ENCODE results near the gene ITPR1.

Gene ITPR1

GRCh38 chr3:4466741-4467521, 26.2 kb upstream of the ITPR1 start, which contains the start of gene SUMF1:
SUMF1 (minus strand) TSS chr3:4467269; CDS start chr3:4467245, 24 bp downstream.
- H3K79me2 ChIP-seq (ENCODE audit: control insufficient read depth, insufficient read depth, low read length) = no peaks in the 10 kb centered on the region
- no peaks in the 10 kb centered on the region for H3K36me3 ChIP-seq (ENCODE audit: control insufficient read depth, insufficient read depth, low read length)
- no peak within 1 kb of the TSS for H2BK5ac ChIP-seq (ENCODE audit: low read length)
- H3K23ac ChIP-seq (ENCODE audit: low read length) = no peak within 1 kb of the TSS
- H3K79me1 ChIP-seq (ENCODE audit: low read length) = no peaks in the 10 kb centered on the region
- no CpG with 5 or more reads among the region's 47 CpGs for WGBS (ENCODE audit: extremely low coverage, insufficient coverage, low lambda C conversion rate)
- peak within 1 kb of the TSS; percentile 92 for H3K56ac ChIP-seq (ENCODE audit: low read length)
- no peak within 1 kb of the TSS for H3K27ac ChIP-seq (ENCODE audit: low read depth, low read length)
- H4K5ac ChIP-seq (ENCODE audit: low read length) = peak within 1 kb of the TSS; percentile 96
- peak within 1 kb of the TSS; percentile 91 for H4K8ac ChIP-seq (ENCODE audit: low read depth, low read length)
- no peak within 1 kb of the TSS for H2BK15ac ChIP-seq (replicated peaks; ENCODE audit: low read depth)
- H2BK120ac ChIP-seq (ENCODE audit: low read depth, low read length) = no peak within 1 kb of the TSS
- H3K9ac ChIP-seq (ENCODE audit: low read length) = peak within 1 kb of the TSS; percentile 59
- no peak within 1 kb of the TSS for H3K4ac ChIP-seq (ENCODE audit: low read depth, low read length)
- no peaks in the 10 kb centered on the region for H3K27me3 ChIP-seq (ENCODE audit: insufficient read depth, low read length, poor library complexity)
- DNase-seq = peak; percentile 89
- H3K4me3 ChIP-seq (ENCODE audit: low read length) = peak within 1 kb of the TSS; percentile 24
- no peak within 1 kb of the TSS for H2AK5ac ChIP-seq (ENCODE audit: low read length)
- H3K18ac ChIP-seq (ENCODE audit: low read length) = no peak within 1 kb of the TSS
- H3K4me2 ChIP-seq (ENCODE audit: low read length) = peak within 1 kb of the TSS; percentile 32
- H3K4me1 ChIP-seq (ENCODE audit: control insufficient read depth, low read depth, low read length) = no peaks in the 10 kb centered on the region

- no CpG with 5 or more reads among the region's 13 CpGs for WGBS (ENCODE audit: extremely low coverage, insufficient coverage, low lambda C conversion rate)
Observed at GRCh38 chr3:4467522-4467867, 25.7 kb upstream of the ITPR1 start.

DNA sequence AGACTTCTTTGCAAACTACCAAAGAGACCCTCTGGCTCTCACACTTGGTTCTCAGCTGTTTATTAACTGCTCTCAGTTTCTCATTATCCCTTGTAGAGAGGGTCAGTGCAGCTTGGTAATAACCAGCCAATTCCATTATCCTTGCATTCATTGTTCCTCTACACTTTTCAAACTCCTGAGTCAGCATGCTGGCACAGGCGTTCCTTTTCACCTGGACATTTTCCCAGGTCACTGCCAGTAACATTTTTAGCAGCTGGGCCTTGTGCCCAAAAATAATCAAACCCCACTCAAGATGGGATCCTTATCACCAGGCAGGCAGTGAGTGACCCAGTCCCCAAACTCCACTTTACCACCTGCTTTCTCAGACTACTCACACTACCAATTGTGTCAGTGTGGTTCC, 21.2 kb upstream of the ITPR1 start:
- Histone ChIP-seq H3K36me3 (ENCODE audit: control insufficient read depth, insufficient read depth, low read length) (no peaks in the 10 kb centered on the region), H3K4ac (ENCODE audit: low read depth, low read length) (no peak overlapping the region), H3K79me2 (ENCODE audit: control insufficient read depth, insufficient read depth, low read length) (no peaks in the 10 kb centered on the region), H3K9ac (ENCODE audit: low read length) (no peak overlapping the region), H3K4me2 (ENCODE audit: low read length) (no peak overlapping the region), H2AK5ac (ENCODE audit: low read length) (no peak overlapping the region), H3K27ac (ENCODE audit: low read depth, low read length) (no peak overlapping the region), H3K4me1 (ENCODE audit: control insufficient read depth, low read depth, low read length) (no peaks in the 10 kb centered on the region), H3K27me3 (ENCODE audit: insufficient read depth, low read length, poor library complexity) (no peaks in the 10 kb centered on the region), H4K5ac (ENCODE audit: low read length) (no peak overlapping the region), H2BK15ac (replicated peaks; ENCODE audit: low read depth) (no peak overlapping the region), H2BK120ac (ENCODE audit: low read depth, low read length) (no peak overlapping the region), H2BK5ac (ENCODE audit: low read length) (no peak overlapping the region), H3K56ac (ENCODE audit: low read length) (no peak overlapping the region), H3K18ac (ENCODE audit: low read length) (no peak overlapping the region), H3K4me3 (ENCODE audit: low read length) (no peak overlapping the region), H3K23ac (ENCODE audit: low read length) (no peak overlapping the region), H4K8ac (ENCODE audit: low read depth, low read length) (no peak overlapping the region), H3K79me1 (ENCODE audit: low read length) (no peaks in the 10 kb centered on the region)
- DNase-seq = no peak
- WGBS (ENCODE audit: extremely low coverage, insufficient coverage, low lambda C conversion rate) = no CpG with 5 or more reads among the region's 1 CpG

More at GRCh38 chr3:4467522-4467867, 25.7 kb upstream of the ITPR1 start:
- H4K8ac ChIP-seq (ENCODE audit: low read depth, low read length) = peak overlapping the region; percentile 60
- no peak overlapping the region for H3K56ac ChIP-seq (ENCODE audit: low read length)
- no peak overlapping the region for H2AK5ac ChIP-seq (ENCODE audit: low read length)
- peak overlapping the region; percentile 96 for H4K5ac ChIP-seq (ENCODE audit: low read length)
- no peak overlapping the region for H3K4ac ChIP-seq (ENCODE audit: low read depth, low read length)
- DNase-seq = no peak
- H2BK15ac ChIP-seq (replicated peaks; ENCODE audit: low read depth) = no peak overlapping the region
- no peak overlapping the region for H2BK120ac ChIP-seq (ENCODE audit: low read depth, low read length)
- H3K36me3 ChIP-seq (ENCODE audit: control insufficient read depth, insufficient read depth, low read length) = no peaks in the 10 kb centered on the region
- no peaks in the 10 kb centered on the region for H3K79me1 ChIP-seq (ENCODE audit: low read length)
- peak overlapping the region; percentile 32 for H3K4me2 ChIP-seq (ENCODE audit: low read length)
- H3K4me3 ChIP-seq (ENCODE audit: low read length) = no peak overlapping the region
- no peak overlapping the region for H3K27ac ChIP-seq (ENCODE audit: low read depth, low read length)
- no peak overlapping the region for H2BK5ac ChIP-seq (ENCODE audit: low read length)
- H3K4me1 ChIP-seq (ENCODE audit: control insufficient read depth, low read depth, low read length) = no peaks in the 10 kb centered on the region
- no peak overlapping the region for H3K23ac ChIP-seq (ENCODE audit: low read length)
- no peaks in the 10 kb centered on the region for H3K79me2 ChIP-seq (ENCODE audit: control insufficient read depth, insufficient read depth, low read length)
- H3K27me3 ChIP-seq (ENCODE audit: insufficient read depth, low read length, poor library complexity) = no peaks in the 10 kb centered on the region
- H3K9ac ChIP-seq (ENCODE audit: low read length) = peak overlapping the region; percentile 58
- no peak overlapping the region for H3K18ac ChIP-seq (ENCODE audit: low read length)

GRCh38 chr3:4472312-4472711, 20.8 kb upstream of the ITPR1 start:
- no peak overlapping the region for H2BK5ac ChIP-seq (ENCODE audit: low read length)
- no peak overlapping the region for H3K27ac ChIP-seq (ENCODE audit: low read depth, low read length)
- H3K79me1 ChIP-seq (ENCODE audit: low read length) = no peaks in the 10 kb centered on the region
- WGBS (ENCODE audit: extremely low coverage, insufficient coverage, low lambda C conversion rate) = no CpG with 5 or more reads among the region's 2 CpGs
- H3K36me3 ChIP-seq (ENCODE audit: control insufficient read depth, insufficient read depth, low read length) = no peaks in the 10 kb centered on the region
- no peak overlapping the region for H2BK120ac ChIP-seq (ENCODE audit: low read depth, low read length)
- H3K4me2 ChIP-seq (ENCODE audit: low read length) = no peak overlapping the region
- H3K79me2 ChIP-seq (ENCODE audit: control insufficient read depth, insufficient read depth, low read length) = no peaks in the 10 kb centered on the region
- H3K4me1 ChIP-seq (ENCODE audit: control insufficient read depth, low read depth, low read length) = no peaks in the 10 kb centered on the region
- no peak overlapping the region for H3K4ac ChIP-seq (ENCODE audit: low read depth, low read length)
- no peak overlapping the region for H4K5ac ChIP-seq (ENCODE audit: low read length)
- H3K18ac ChIP-seq (ENCODE audit: low read length) = no peak overlapping the region
- H3K23ac ChIP-seq (ENCODE audit: low read length) = no peak overlapping the region
- no peaks in the 10 kb centered on the region for H3K27me3 ChIP-seq (ENCODE audit: insufficient read depth, low read length, poor library complexity)
- no peak overlapping the region for H2AK5ac ChIP-seq (ENCODE audit: low read length)
- no peak for DNase-seq
- no peak overlapping the region for H4K8ac ChIP-seq (ENCODE audit: low read depth, low read length)
- no peak overlapping the region for H3K56ac ChIP-seq (ENCODE audit: low read length)
- no peak overlapping the region for H2BK15ac ChIP-seq (replicated peaks; ENCODE audit: low read depth)
- no peak overlapping the region for H3K4me3 ChIP-seq (ENCODE audit: low read length)
- no peak overlapping the region for H3K9ac ChIP-seq (ENCODE audit: low read length)

DNA sequence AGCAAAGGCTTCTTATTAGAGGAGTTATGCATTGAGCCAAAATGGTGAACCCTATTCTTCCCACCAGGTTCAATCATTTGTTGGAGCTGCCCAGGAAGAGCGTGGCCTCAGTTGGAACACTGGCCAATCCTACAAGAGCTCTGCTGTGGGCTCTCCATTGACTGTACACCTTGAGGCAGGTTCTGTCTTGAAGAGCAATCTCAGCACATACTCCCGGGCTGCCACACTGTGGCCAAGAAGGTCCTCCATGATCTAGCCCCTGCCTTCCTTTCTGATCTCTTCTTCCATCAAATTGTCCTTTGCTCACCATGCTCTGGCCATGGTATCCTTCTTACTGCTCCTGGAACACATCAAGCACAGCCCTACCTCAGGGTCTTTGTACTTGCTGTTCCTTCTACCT, 20.4 kb upstream of the ITPR1 start:
- H2BK15ac ChIP-seq (replicated peaks; ENCODE audit: low read depth) = no peak overlapping the region
- H3K4ac ChIP-seq (ENCODE audit: low read depth, low read length) = no peak overlapping the region
- H3K56ac ChIP-seq (ENCODE audit: low read length) = no peak overlapping the region
- no peaks in the 10 kb centered on the region for H3K27me3 ChIP-seq (ENCODE audit: insufficient read depth, low read length, poor library complexity)
- H3K4me2 ChIP-seq (ENCODE audit: low read length) = no peak overlapping the region
- H2AK5ac ChIP-seq (ENCODE audit: low read length) = no peak overlapping the region
- no peak overlapping the region for H3K23ac ChIP-seq (ENCODE audit: low read length)
- H4K5ac ChIP-seq (ENCODE audit: low read length) = no peak overlapping the region
- H3K9ac ChIP-seq (ENCODE audit: low read length) = no peak overlapping the region
- H3K18ac ChIP-seq (ENCODE audit: low read length) = no peak overlapping the region
- no peak overlapping the region for H3K4me3 ChIP-seq (ENCODE audit: low read length)
- H3K27ac ChIP-seq (ENCODE audit: low read depth, low read length) = no peak overlapping the region
- DNase-seq = no peak
- no peaks in the 10 kb centered on the region for H3K79me1 ChIP-seq (ENCODE audit: low read length)
- no peaks in the 10 kb centered on the region for H3K4me1 ChIP-seq (ENCODE audit: control insufficient read depth, low read depth, low read length)
- no peaks in the 10 kb centered on the region for H3K79me2 ChIP-seq (ENCODE audit: control insufficient read depth, insufficient read depth, low read length)
- no peak overlapping the region for H4K8ac ChIP-seq (ENCODE audit: low read depth, low read length)
- WGBS (ENCODE audit: extremely low coverage, insufficient coverage, low lambda C conversion rate) = no CpG with 5 or more reads among the region's 2 CpGs
- H2BK5ac ChIP-seq (ENCODE audit: low read length) = no peak overlapping the region
- no peak overlapping the region for H2BK120ac ChIP-seq (ENCODE audit: low read depth, low read length)
- H3K36me3 ChIP-seq (ENCODE audit: control insufficient read depth, insufficient read depth, low read length) = no peaks in the 10 kb centered on the region
